Measurements from ENCODE around the gene EMC8.

Gene EMC8

DNA sequence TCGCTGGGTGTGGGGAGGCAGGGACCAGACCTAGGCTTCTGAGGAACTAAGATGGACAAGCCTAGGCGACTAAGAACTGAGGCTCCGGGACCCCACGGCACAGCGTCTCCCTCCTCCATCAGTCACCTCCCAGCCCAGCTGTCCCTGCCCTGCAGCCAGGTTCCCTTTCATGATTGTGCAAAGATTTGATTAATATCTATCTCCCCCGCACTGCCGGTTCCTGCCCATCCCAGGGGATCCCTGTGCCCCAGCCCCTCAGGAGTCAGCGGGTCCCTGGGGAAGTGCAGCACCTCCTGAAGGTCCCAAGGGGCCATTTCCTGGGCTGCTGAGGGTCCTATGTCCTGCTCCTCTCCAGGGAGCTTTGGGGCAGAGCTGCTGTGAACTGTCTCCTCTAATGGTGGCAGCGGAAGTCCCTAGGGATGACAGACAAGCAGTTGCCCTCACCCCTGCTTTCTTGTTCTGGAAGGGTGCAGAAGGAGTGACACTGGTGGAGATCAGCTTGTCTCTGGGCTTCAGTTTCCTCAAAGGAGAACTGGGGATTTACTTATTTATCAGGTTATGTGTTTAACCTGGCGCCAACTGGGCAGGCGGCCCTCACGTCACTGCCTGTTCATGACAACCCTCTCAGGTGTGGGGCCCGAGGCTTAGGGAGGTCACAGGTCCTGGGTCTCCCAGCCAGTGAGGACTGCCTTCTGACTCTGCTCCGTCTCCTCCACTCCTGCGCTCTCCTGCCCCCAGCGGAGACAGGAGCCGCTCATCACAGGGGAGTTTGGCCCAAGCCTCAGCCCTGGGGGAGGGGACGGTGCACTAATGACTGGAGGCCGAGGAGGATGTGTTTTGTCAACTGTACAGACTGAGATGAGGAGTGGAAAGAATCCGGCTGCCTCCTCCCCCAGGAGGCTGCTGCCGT is 46.6 kb downstream of the EMC8 start:
- DNase-seq, result no peak

DNA sequence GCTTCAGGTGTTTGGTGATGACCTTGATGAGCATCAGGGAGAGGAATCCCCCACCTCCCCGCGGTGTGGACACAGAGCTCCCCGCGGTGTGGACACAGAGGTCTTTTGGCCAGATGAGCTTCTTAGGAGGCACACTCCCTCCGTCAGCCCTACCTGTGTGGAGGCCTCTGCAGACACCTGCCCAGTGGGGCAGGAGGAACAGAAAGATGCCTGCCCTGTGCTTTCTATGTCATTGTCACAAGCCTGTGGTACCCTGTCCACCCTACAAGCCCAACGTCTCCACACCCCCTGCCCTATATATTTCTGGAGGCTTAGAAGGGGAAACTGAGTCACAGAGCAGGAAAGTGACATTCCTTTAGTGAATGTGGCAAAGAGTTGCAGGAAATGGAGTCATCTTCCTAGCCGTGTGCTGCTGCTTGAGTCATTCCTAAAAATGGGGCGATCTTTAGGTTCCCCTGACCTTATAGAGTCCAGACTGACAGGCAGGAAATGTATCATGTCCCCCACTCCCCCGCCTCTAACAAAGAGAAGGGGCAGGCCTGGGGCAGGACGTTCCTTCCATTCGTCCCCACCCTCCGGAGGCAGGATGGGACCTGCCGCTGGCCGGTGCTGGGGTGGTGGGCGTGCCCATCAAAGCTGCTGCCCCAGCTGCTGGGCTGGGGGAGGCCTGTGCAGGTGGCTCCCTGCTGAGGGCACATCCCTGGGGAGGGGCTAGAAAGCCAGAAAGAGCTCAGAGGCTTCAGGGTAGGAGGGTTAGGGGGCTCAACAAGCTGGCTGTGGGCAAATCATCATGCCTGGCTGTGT is 47.4 kb downstream of the EMC8 start:
- no peak for DNase-seq

DNA sequence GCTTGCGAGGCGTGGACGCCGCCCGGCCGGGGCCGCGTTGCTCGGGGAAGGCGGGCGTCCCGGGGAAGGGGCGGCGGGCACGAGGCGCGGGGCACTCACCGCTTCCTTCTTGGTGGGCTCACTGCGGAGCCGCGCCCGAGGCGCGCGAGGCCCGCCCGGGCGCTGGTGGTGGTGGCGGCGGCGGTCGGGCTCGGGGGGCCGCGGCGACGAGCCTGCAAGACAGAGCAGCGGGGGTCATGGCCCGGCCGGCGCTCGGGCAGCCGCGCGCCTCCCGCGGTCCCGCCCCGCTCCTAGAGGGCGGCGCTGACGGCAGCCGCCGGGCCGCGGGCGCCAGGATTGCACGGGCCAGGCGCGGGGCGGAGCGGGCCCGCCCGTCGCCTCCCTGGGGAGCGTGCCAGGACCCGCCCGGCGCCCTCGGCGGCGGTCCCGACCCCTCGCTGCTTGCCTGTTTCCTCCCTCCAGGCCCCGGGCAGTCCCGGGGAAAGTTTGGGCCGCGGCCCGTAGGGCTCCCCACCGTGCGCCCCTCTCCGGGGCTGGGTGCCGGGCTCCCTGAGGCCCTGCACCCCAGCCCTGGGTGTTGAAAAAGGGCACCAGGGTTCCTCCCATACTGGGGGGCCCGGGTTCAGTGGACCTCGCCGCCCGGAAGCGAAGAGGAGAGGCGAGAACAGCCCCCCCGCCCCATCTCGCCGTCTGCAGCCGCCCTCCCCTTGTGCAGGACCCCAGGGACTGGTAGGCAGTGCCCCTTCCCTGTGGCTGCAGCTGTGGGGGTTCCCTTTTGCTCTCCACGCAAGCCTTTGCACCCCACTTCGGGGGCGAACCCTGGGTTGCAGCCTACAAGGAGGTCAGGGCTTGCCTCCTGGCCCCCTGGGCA is 48.3 kb downstream of the EMC8 start, which contains the start of gene C16orf74:
Gene C16orf74 (minus strand): TSS at position 270 of the 871 bp plus-strand sequence. CDS start 15,879 bp downstream, outside the sequence.
- no peak for DNase-seq

DNA sequence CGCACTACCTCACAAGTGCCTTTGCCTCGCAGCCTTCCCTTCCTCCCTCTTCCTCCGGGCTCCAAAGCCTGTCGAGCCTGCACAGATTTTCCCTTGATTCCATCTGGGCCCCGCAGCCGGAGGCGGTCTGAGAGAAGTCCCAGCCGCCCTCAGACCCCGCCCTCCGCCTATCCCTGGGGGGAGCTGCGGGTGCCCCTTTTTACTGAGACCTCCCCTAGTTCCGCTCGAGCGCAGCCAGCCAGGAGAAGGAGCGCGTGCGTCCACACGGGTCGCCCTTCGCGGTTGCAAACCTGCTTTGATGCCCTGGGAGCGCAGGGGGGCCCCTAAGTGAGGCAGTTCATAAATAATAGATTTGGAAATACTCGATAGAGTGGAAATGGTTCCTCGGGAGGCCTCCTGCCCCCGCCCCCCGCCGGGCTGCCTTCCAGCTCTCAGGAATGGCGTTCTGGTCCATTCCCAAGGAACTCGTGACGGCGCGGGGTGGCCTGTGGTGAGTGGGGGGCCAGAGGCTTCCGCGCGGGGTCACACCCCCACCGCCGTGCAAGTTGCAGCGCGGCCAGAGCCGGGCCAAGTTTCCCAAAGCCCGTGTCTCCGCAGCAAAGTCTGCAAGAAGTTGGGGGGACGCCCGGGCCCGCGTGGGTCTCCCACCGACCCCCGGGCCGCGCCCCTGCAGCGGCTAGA is 49.1 kb downstream of the EMC8 start:
- DNase-seq, result peak; percentile 67

DNA sequence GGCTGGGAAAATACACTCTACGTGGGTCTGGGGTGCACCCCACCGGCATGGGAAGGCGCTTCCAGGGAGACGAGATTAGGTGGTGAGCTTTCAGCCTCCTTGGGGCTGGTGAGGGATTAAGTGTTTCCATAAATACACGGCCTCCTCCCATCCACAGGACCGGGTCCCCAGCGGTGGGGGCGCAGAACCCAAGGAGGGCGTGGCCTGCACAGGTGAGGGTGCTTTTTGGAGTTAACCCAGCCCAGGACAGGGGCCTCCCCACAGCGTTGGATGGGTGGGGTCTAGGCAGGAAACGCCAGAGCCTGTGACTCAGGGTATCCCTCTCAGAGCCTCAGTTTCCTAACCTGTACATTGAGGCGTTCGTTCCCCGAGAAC is 49.6 kb downstream of the EMC8 start:
- DNase-seq, result no peak

DNA sequence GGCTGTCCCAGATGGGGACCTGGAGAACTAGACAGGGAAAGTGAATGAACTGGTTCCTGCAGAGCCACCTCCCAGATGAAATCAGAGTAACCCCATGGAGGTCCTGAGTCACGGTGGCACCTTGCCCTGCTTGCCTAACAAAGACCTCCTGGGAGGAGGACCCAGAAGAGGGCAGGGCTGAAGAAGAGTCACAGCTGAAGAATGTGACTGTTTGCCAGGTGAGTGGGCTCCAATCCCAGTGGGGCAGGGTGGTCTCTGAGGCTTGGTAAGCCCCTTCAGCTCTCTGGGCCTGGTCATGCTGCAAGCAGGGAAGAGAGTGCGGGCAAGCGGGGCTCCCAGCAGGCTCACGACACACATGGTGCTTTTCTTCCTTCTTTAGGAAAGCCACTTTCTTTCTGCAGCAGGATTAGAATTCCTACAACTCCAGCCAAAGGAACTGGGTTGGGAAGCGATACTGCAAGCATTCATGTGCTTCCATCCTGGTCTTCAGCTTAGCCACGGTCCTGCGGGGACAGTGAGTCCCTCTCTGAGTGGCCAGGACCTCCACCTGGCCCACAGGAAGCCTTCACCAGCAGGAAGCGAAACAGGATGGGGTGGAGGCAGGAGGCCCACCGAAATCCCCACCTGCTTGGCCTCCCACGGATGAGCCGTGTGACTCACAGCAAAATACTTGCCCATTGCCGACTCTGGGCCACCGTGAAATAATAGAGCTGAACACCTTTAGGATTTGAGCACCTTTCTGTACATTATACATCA is 52.7 kb downstream of the EMC8 start:
- DNase-seq, result no peak

DNA sequence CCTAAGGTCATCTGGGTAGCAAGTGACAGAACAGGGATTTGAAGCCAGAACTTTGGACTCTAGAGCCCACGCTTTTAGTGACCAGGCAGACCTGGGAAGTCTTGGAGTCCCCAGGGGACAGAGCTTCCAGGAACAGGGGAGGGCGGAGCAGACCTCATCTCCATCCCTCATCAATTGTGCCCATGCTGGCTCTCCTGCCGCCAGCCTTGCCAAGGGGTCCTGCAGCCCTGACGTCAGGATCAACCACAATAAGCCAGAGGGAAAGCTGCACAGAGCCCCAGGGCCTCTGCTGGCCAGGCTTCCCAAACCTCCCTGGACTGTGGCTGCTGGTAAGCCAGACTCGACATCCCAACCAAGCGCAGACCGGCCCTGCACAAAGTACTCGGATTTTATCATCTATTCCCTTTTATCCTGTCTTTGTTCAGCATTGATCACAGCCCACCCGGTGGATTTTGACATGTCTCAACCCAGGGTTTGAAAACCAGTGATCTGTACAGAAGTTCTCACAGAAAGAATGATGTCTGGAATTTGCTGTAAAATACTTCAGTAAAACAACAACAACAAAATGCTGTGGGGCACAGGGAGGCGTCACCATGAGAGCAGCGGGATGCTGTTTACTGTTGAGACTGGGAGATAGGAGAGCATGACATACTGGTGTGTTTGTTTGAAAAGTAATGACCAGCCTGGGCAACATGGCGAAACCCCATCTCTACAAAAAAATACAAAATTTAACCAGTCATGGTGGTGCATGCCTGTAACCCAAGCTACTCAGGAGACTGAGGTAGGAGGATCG is 60.2 kb downstream of the EMC8 start:
- DNase-seq, result no peak

DNA sequence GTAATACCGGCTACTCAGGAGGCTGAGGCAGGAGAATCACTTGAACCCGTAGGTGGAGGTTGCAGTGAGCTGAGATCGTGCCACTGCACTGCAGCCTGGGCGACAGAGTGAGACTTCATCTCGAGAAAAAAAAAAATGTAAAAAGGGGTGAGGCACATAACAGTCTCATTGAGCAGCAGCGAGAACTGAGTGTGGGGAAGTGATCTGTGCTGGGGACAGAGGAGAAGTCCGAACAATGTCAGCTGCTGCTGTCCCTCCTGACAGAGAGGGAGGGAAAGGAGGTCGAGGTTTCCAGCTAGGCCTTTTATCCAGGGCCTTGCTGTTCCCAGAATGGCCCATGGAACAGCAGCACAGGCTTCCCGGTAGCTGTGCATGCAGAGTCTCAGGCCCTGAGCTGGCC is 62.4 kb downstream of the EMC8 start:
- no peak for DNase-seq

DNA sequence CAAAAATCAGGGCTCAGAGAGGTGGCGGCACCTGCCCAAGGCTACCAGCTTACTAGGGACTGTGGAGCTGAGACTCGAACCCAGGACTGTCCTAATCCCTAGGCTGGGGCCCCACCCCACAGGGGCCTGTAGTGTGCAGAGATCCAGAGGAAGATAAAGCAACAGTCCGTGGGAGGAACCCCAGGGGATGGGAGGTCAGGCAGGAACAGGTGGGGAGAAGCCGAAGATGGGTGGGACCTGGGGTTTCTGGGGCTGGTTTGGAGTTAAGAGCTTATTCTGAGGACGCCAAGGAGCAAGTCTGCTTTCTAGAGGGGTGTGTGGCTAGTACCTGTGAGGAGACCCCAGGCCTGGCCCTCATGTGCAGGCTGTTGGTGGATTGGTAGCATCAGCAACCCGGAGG is 63.4 kb downstream of the EMC8 start:
- no peak for DNase-seq

DNA sequence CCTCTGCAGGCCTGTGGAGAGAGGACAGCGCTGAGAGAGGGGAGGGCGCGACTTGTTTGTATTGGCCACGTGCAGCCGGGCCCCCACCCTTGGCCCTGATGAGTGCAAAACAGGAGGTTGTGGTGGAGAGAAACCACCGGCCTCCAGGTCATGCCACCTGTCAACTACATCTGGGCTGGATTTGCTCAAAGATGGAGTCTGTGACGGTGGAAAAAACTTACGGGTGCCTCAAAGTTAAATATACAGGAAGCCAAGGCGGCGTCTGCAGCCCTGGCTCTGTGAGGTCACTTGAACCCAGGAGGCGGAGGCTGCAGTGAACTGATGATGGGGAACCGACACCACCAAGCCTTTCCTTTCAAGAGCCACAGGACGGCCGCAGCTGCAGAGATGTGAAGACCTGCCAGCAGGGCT is 64.1 kb downstream of the EMC8 start:
- DNase-seq, result peak; percentile 66

DNA sequence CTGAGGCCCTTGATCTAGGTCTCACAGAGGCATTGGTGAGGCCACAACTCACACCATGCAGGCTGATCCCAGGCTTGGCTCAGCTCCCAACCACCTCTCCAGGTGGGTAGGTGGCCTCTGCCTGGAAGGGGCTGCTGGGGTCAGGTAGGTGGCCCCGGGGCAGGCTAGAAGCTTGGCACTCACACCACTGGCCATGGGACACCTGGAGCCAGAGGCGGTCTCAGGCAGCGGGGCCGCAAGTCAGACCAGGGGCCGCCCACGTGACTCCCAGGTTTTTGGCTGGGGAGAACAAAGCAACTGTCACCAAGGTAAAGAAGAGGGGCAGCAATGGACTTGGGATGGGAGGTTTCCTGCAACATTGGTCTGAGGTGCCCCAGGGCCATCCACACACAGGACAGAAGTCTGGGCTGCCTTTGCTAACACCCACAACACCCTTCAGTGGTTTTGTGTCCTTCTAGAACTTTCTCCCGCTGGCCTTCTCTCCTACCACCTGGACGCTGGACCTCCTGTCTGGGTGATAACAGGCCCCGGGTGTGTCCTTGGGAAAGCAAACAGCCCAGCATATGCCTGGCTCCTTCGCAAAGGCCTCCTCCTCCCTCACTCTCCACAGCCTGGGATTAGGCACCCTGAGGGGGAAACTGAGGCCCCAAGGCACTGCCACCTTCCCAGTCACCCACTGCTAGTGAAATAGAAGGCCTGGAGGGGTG is 64.9 kb downstream of the EMC8 start:
- no peak for DNase-seq

DNA sequence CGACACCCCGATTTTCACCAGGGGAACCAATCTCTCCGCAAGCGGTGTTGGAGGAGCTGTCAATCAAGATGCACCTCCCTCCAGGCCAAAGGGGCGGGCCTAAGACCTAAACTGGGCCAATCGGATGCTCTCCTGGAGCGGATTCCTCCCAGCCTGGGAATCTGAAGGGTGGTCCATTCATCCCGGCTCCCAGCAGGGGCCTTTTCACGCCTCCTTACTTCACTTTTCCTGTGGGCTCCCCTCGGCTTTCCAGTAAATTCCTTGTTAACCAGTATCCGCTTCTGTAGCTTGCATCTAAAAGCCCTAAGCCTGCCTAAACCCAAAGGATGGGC is 65.5 kb downstream of the EMC8 start:
- DNase-seq, result no peak

DNA sequence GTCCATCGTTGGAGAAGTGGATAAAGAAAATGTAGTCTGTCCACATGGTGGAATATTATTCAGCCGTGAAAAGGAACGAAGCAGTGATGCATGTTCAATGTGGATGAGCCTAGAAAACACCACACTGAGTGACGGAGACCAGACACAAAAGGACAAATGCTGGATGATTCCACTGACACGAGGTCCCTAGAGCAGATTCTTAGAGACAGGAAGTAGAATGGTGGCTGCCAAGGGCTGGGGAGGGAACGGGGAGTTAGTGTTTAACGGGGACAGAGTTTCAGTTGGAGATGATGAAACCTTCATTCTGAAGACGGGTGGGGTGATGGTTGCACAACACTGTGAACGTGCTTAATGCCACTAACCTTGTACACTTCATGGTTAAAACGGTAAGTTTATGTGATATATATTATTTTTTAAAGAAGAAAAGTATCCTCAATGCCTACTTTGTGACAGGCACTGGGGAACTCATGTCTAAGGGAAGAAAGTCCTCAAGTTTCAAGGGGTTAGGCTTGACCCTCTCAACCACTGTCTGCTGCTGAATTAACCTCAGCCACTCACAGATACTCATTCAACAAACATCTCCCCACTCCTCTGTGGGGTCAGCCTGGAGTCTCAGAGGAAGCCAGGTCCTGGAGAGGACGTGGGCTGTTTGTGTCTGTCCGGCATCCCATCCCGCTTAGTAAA is 66.0 kb downstream of the EMC8 start:
- no peak for DNase-seq

DNA sequence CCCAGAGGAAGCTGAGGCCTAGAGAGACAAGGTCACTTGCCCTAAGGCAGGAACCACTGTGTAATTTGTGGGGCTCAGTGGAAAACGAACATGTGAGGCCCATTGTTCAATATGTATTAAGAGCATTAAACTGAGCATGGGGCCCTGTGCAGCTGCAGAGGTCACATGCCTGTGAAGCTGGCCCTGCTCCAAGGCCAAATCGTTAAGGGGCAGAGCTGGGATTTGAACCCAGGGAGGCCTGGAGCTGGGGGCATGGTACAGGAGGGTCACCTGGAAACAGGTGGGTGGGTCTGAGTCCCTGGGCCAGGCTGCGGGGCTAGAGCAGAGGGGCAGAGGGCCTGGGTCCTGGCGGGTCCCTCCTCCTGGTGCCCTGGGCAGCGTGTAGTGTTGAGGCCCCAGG is 68.2 kb downstream of the EMC8 start:
- DNase-seq, result no peak

DNA sequence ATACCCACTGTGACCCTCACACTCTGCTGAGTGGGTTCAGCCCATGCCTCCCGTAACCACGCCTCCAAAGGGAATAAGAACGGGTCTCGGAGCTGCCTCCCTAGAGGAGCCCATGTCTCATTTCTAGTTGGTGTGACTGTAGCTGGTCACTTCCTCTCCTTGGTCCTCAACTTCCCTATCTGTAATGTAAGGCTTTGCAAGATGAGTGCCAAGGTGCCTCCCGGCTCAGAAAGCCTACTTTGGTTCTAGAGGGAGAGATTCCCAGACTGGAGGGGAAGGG is 69.2 kb downstream of the EMC8 start:
- no peak for DNase-seq

DNA sequence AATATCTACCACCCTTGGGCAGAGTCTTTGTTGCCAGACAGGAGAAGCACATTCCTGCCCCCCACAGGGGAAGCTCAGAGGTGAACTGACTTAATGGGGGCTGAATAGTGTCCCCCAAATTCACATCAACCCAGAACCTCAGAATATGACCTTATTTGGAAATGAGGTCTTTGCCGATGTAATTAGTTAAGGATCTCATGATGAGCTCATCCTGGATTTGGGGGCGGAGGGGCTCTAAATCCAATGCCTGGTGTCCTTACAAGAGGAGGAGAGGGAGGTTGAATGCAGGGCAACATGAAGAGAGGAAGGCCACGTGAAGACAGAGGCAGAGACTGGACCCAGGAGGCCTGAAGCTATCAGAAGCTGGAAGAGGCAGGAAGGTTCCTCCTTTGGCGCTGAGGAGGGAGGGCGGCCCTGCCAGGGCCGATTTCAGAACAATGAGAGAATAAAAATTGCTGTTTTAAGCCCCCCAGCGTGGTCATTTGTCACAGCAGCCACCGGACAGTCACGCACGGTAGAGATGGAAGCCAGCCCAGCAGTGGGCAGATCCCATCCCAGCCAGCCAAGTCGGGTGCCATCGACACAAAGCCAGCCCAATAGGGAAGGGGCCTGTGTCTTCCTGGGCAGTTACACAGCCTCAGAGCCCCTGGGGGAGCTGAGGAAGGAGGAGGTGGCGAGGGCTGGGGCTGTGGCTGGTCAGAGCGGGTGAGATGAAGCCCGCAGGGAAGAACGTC is 69.7 kb downstream of the EMC8 start:
- DNase-seq, result no peak

DNA sequence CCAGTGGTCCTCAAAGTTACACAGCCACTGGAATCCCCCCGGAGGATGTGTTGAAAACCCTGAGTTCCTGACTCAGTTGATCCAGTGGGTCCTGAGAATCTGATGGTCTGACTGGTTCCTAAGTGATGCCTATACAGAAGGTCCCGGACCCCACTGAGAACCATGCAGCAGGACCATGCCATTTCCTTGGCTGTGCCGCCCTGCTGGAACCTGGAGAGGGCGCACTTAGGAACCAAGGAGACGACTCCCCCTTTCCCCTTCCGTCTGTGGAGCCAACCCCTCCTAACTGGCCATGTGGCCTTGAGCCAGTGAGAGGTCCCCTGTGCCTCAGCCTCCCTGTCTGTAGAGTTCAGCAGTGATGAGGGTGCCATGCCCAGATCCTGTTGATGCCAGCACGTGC is 70.5 kb downstream of the EMC8 start:
- DNase-seq, result no peak

Measured in activated CD8-positive, alpha-beta memory T cell treated with anti-CD3 and anti-CD28 coated beads, Interleukin-2, amount 50 U/mL, for 48 hours (primary cell).